H1 (cell line): ENCODE measurements around the gene PRLHR. TPM values are rescaled to one million over a fixed set of nuclear protein-coding genes. Genes with fewer than 3 reads are reported as not detected.

Experiments
- CTCF ChIA-PET: fragments of 300-600 bp; sonication (Branson Sonifier 250); formaldehyde crosslinking; loops from one replicate; lab custom pipeline; 2021; ENCODE audit not compliant: partially characterized antibody; lab: Charles Lee
- POLR2A ChIA-PET: fragments of 300-600 bp; sonication (Branson Sonifier 250); formaldehyde crosslinking; loops from one replicate; lab custom pipeline; 2021; ENCODE audit warnings: inconsistent platforms; ENCODE audit not compliant: partially characterized antibody; lab: Charles Lee
- DNase-seq, 2 experiments: peaks; one replicate each; pipeline versions ENCODE4 v3.0.0 to v3.0.0-alpha.2; 2010 to 2022; ENCODE audit warnings: low spot score in 2 of 2, low read depth in 1 of 2, mixed read lengths in 1 of 2
- FAIRE-seq: peaks from 2 replicates; lab custom pipeline; 2011; peaks lifted over from hg19 to GRCh38; lab: Jason Lieb, UNC
- H2AFZ ChIP-seq: 2 replicates; pipeline ENCODE4 v1.8.1; 2012; ENCODE audit warnings: low read length, inconsistent platforms
- H2AK5ac ChIP-seq: 2 replicates; pipeline ENCODE4 v1.6.1; 2013; ENCODE audit warnings: low read depth, low read length
- H2BK120ac ChIP-seq: replicated peaks from 2 replicates; pipeline ENCODE3; 2013; ENCODE audit warnings: low read depth, low read length, inconsistent platforms
- H2BK12ac ChIP-seq: 2 replicates; pipeline ENCODE4 v1.6.1; 2013; ENCODE audit warnings: low read depth, low read length
- H2BK15ac ChIP-seq: 2 replicates; pipeline ENCODE4 v1.6.1; 2013; ENCODE audit warnings: low read length
- H2BK20ac ChIP-seq: 2 replicates; pipeline ENCODE4 v1.6.1; 2013; ENCODE audit warnings: low read length
- H2BK5ac ChIP-seq: 2 replicates; pipeline ENCODE4 v1.6.1; 2013; ENCODE audit warnings: low read depth, low read length
- H3K14ac ChIP-seq: 2 replicates; pipeline ENCODE4 v1.6.1; 2013; ENCODE audit warnings: inconsistent platforms; ENCODE audit not compliant: insufficient read length
- H3K18ac ChIP-seq: 2 replicates; pipeline ENCODE4 v1.6.1; 2013; ENCODE audit warnings: low read length; ENCODE audit errors: extremely low read depth
- H3K23ac ChIP-seq: 2 replicates; pipeline ENCODE4 v1.6.1; 2013; ENCODE audit warnings: inconsistent platforms; ENCODE audit not compliant: insufficient read length
- H3K23me2 ChIP-seq: 2 replicates; pipeline ENCODE4 v1.6.1; 2013; ENCODE audit warnings: low read depth, low read length
- H3K27ac ChIP-seq: 2 replicates; pipeline ENCODE4 v1.6.1; 2011; ENCODE audit warnings: low read depth, low read length, inconsistent platforms
- H3K27me3 ChIP-seq, 4 experiments: replicated peaks in 1 of 4; 1 replicate in 1 of 4; 2 replicates in 3 of 4; pipeline versions ENCODE4 v1.6.1 to v1.8.1; 2011 to 2013; ENCODE audit warnings: low read length in 3 of 4, mild to moderate bottlenecking in 3 of 4, inconsistent platforms in 2 of 4, mixed read lengths in 2 of 4, moderate library complexity in 1 of 4; ENCODE audit not compliant: control insufficient read depth in 3 of 4, insufficient read depth in 3 of 4; ENCODE audit errors: extremely low read depth in 1 of 4
- H3K36me3 ChIP-seq, 4 experiments: 2 replicates each; pipeline versions ENCODE4 v1.6.1 to v1.8.1; 2011 to 2013; ENCODE audit warnings: mild to moderate bottlenecking in 4 of 4, low read length in 3 of 4, moderate library complexity in 2 of 4, control low read depth in 1 of 4, inconsistent platforms in 1 of 4; ENCODE audit not compliant: insufficient read depth in 4 of 4, control insufficient read depth in 2 of 4
- H3K4ac ChIP-seq: replicated peaks from 2 replicates; pipeline ENCODE3; 2013; ENCODE audit warnings: low read length, low read depth, mixed read lengths, inconsistent platforms; ENCODE audit not compliant: insufficient read length
- H3K4me1 ChIP-seq, 4 experiments: replicated peaks in 1 of 4; 1 replicate in 1 of 4; 2 replicates in 3 of 4; pipeline versions ENCODE4 v1.6.1 to v1.8.1; 2011 to 2013; ENCODE audit warnings: low read length in 3 of 4, inconsistent platforms in 2 of 4, mixed read lengths in 1 of 4; ENCODE audit not compliant: insufficient read depth in 4 of 4, control insufficient read depth in 3 of 4
- H3K4me2 ChIP-seq, 2 experiments: 2 replicates each; pipeline versions ENCODE4 v1.6.1 to v1.8.1; 2011 to 2013; ENCODE audit warnings: low read depth in 2 of 2, low read length in 2 of 2, control low read depth in 1 of 2, inconsistent platforms in 1 of 2, mild to moderate bottlenecking in 1 of 2; ENCODE audit not compliant: insufficient read depth in 1 of 2
- H3K4me3 ChIP-seq, 4 experiments: fragments of 200-600, 300-600 bp in 1 of 4; sonication (generic), shearing (Covaris generic), sonication (Bioruptor Twin) in 1 of 4; 2 replicates each; pipeline versions ENCODE4 v1.5.1 to v1.8.1; 2011 to 2016; ENCODE audit warnings: low read length in 4 of 4, low read depth in 3 of 4, control low read depth in 2 of 4, inconsistent platforms in 2 of 4, mild to moderate bottlenecking in 2 of 4, mixed read lengths in 1 of 4, moderate library complexity in 1 of 4; ENCODE audit not compliant: insufficient read depth in 2 of 4; ENCODE audit errors: extremely low read depth in 1 of 4
- H3K56ac ChIP-seq: replicated peaks from 2 replicates; pipeline ENCODE3; 2013; ENCODE audit warnings: low read depth, mild to moderate bottlenecking, mixed read lengths, low read length, inconsistent platforms; ENCODE audit not compliant: insufficient read length
- H3K79me1 ChIP-seq: 2 replicates; pipeline ENCODE4 v1.6.1; 2013; ENCODE audit warnings: low read depth, low read length, control low read depth
- H3K79me2 ChIP-seq, 2 experiments: 2 replicates each; pipeline versions ENCODE4 v1.6.1 to v1.8.1; 2012 to 2013; ENCODE audit warnings: low read length in 2 of 2, mild to moderate bottlenecking in 2 of 2, inconsistent platforms in 1 of 2; ENCODE audit not compliant: insufficient read depth in 2 of 2, control insufficient read depth in 1 of 2
- H3K9ac ChIP-seq, 4 experiments: replicated peaks in 1 of 4; 1 replicate in 1 of 4; 2 replicates in 3 of 4; pipeline versions ENCODE4 v1.6.1 to v1.8.1; 2011 to 2013; ENCODE audit warnings: low read depth in 3 of 4, low read length in 3 of 4, control low read depth in 2 of 4, mild to moderate bottlenecking in 2 of 4, moderate library complexity in 2 of 4, inconsistent platforms in 1 of 4; ENCODE audit errors: extremely low read depth in 1 of 4
- H3K9me3 ChIP-seq, 2 experiments: 2 replicates each; pipeline versions ENCODE4 v1.6.1 to v1.8.1; 2012 to 2013; ENCODE audit warnings: mild to moderate bottlenecking in 2 of 2, moderate library complexity in 2 of 2, control low read depth in 1 of 2, inconsistent platforms in 1 of 2, low read depth in 1 of 2, low read length in 1 of 2, mixed read lengths in 1 of 2; ENCODE audit not compliant: insufficient read depth in 2 of 2
- H4K20me1 ChIP-seq, 2 experiments: replicated peaks in 1 of 2; 2 replicates each; pipeline versions ENCODE3 to v1.8.1; 2011 to 2013; ENCODE audit warnings: inconsistent platforms in 2 of 2, low read length in 2 of 2, mild to moderate bottlenecking in 1 of 2; ENCODE audit not compliant: insufficient read depth in 2 of 2, control insufficient read depth in 1 of 2
- H4K5ac ChIP-seq: 2 replicates; pipeline ENCODE4 v1.6.1; 2013; ENCODE audit warnings: low read length, low read depth, mixed read lengths, inconsistent platforms; ENCODE audit not compliant: insufficient read length
- H4K8ac ChIP-seq: 2 replicates; pipeline ENCODE4 v1.8.0; 2013; ENCODE audit warnings: mild to moderate bottlenecking, moderate library complexity, low read length, inconsistent platforms; ENCODE audit not compliant: insufficient read depth; ENCODE audit errors: extremely low read depth
- H4K91ac ChIP-seq: replicated peaks from 2 replicates; pipeline ENCODE3; 2013; ENCODE audit warnings: low read length, mixed read lengths, inconsistent platforms; ENCODE audit not compliant: insufficient read length
- ATF3 ChIP-seq: IDR thresholded peaks from 2 replicates; pipeline ENCODE4 v1.6.1; 2011; ENCODE audit warnings: low read depth, mild to moderate bottlenecking, low read length; ENCODE audit not compliant: insufficient read depth
- WGBS, 2 experiments: shearing (Covaris generic) in 1 of 2; methylation state at CpG; one replicate each; pipeline versions ENCODE4 v1.1.6 to v1.1.7; 2013 to 2015; ENCODE audit warnings: low lambda C conversion rate in 2 of 2, mixed read lengths in 2 of 2, inconsistent platforms in 1 of 2, low coverage in 1 of 2, missing lambda C conversion rate in 1 of 2; ENCODE audit not compliant: insufficient replicate concordance in 2 of 2, insufficient coverage in 1 of 2, insufficient read length in 1 of 2; ENCODE audit errors: extremely low coverage in 1 of 2, missing lambda C conversion rate in 1 of 2; 5-methylcytosine and 5-hydroxymethylcytosine counted together
- polyA plus RNA-seq, 7 experiments: library from polyadenylated mRNA; depleted of rRNA in 3 of 7; stranded (reverse) in 5 of 7; unstranded in 2 of 7; fragments of >200 nt in 5 of 7; fragments of 200-250 nt in 2 of 7; gene quantifications; 1 replicate in 5 of 7; 2 replicates in 1 of 7; 4 replicates in 1 of 7; pipeline versions ENCODE4 v1.2.1 to v1.2.3, GENCODE V29; 2011 to 2013; ENCODE audit warnings: missing spikeins in 2 of 7, mixed read lengths in 2 of 7
- total RNA-seq: library from RNA; stranded (reverse); fragmentation: NEBNext Ultra II Directional; extraction: Animal tissue kit (Norgen Biotek cat#: 25700); gene quantifications from 2 replicates; pipeline ENCODE4 v1.2.1, GENCODE V29; 2021

PRLHR gene
- total and polyA plus RNA-seq, 2 of the 8 experiments (the other 6 are each of a cell fraction or from before 2014, with no cell fraction given): not detected

DNA sequence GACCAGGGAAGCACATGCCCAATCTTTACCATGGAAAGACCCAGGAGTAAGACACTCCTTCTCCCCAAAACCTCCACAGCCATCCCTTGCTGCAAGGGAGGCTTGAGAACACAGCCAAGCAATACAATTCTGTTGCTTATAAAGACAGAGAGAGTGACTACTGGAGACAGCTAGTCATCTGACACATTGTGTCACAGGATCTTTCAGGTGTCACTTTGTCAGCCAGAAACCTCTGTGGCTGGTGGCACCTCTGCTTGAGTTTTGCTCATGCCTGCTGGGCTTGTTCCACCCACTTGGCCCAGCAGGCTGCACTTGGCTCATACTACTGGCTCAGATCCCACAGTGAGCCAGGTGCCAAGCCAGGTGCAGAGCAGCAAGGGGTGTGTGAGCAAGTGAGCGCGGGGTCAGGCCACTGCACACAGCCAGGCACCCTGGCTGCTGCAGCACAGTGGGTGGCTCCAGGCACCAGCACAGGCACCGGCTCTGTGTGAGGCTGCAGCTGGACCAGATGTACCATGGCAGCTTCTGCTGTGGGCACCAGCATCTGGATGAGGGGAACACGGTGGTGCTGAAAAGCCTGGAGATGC, 12.4 kb upstream of the PRLHR start:
- Histone ChIP-seq H3K79me2 (no peaks in the 10 kb centered on the region), H3K14ac (no peak overlapping the region), H3K9ac (no peak overlapping the region), H3K4me2 (no peak overlapping the region), H2AK5ac (no peak overlapping the region), H4K5ac (no peak overlapping the region), H3K56ac (no peak overlapping the region), H3K27ac (no peak overlapping the region), H2AFZ (no peak overlapping the region), H3K23ac (no peak overlapping the region), H3K4ac (no peak overlapping the region), H3K4me3 (no peak overlapping the region), H2BK15ac (no peak overlapping the region), H2BK20ac (no peak overlapping the region), H3K4me1 (no peaks in the 10 kb centered on the region), H3K79me1 (no peaks in the 10 kb centered on the region), H2BK5ac (no peak overlapping the region), H3K9me3 (no peaks in the 10 kb centered on the region), H2BK12ac (no peak overlapping the region), H3K18ac (no peak overlapping the region), H4K8ac (no peak overlapping the region), H2BK120ac (no peak overlapping the region)
- no peak for FAIRE-seq
- POLR2A ChIA-PET: interaction anchor here (1.0 kb wide), 1 partner anchor 57 kb away, joined by 3 read pairs; no protein-coding TSS in a partner anchor
- CTCF ChIA-PET: interaction anchor here (1.1 to 1.9 kb wide), 6 partner anchors 11 to 61 kb away, joined by 3 to 6 read pairs (median 4); no protein-coding TSS in a partner anchor
- 85% methylated on average over 1 of the region's 4 CpGs; no CpG with 5 or more reads in 1 of the 2 experiments for WGBS, 2 experiments
- no peak for TF ChIP-seq ATF3
- TF ChIP-seq, all 59 proteins: peak for 0
- H3K23me2 ChIP-seq: no peaks in the 10 kb centered on the region; the same call in 1 of the 2 replicates
- H3K27me3 ChIP-seq: 0 out of 7 replicates have a peak, but pooled peaks cover 0 to 2% (median 0%) of the 10 kb centered on the region in 4 experiments
- H4K91ac ChIP-seq: no peak overlapping the region
- DNase-seq: no peak
- H3K36me3 ChIP-seq: no peaks in the 10 kb centered on the region
- H4K20me1 ChIP-seq: no peaks in the 10 kb centered on the region
